WTC11 (cell line): Measurements from ENCODE around the gene ODAD4.

ENCODE experiments used
- CTCF ChIP-seq: fragments of 200-600 bp; IDR thresholded peaks from 2 replicates; pipeline ENCODE4 v1.8.0; 2022; ENCODE audit warnings: antibody characterized with exemption
- PRDM15 ChIP-seq: sonication (generic); formaldehyde crosslinking; IDR thresholded peaks from 2 replicates; pipeline ENCODE4 v1.8.0; 2022; ENCODE audit warnings: missing genetic modification reagents
- TCF7 ChIP-seq: sonication (generic); formaldehyde crosslinking; IDR thresholded peaks from 2 replicates; pipeline ENCODE4 v1.8.0; 2022; ENCODE audit warnings: mild to moderate bottlenecking, low read depth, missing genetic modification reagents, moderate library complexity
- USF2 ChIP-seq: sonication (generic); formaldehyde crosslinking; IDR thresholded peaks from 2 replicates; pipeline ENCODE4 v1.8.1; 2023; ENCODE audit warnings: mild to moderate bottlenecking, missing genetic modification reagents, moderate library complexity

- TF ChIP-seq CTCF (no peak), TCF7 (CRISPR knock-in tag) (no peak), USF2 (no peak), PRDM15 (CRISPR knock-in tag) (no peak)
Observed at GRCh38 chr17:41906465-41907184, 23.8 kb upstream of the ODAD4 start.
